Ovary (tissue), 3 donors: ENCODE data around the gene HEXD.

ENCODE experiments used
- EP300 ChIP-seq: sonication (generic); formaldehyde crosslinking; IDR thresholded peaks from one replicate; pipeline ENCODE4 v1.6.1; 2017; ENCODE audit warnings: antibody characterized with exemption
- POLR2A ChIP-seq: fragments of 450-650 bp; IDR thresholded peaks from one replicate; pipeline ENCODE4 v1.6.1; 2017; ENCODE audit warnings: antibody characterized with exemption, mild to moderate bottlenecking, moderate library complexity
- TF ChIP-seq, protein P1 (sequence below), 3 donors: fragments of 450-650 bp in 2 of 3; fragments of 200-600 bp in 1 of 3; IDR thresholded peaks; one replicate each; pipeline versions ENCODE4 v1.5.1 to v1.8.0; 2016 to 2022; ENCODE audit warnings: antibody characterized with exemption in 3 of 3, mild to moderate bottlenecking in 1 of 3
- donor health status: DM: no; HTN: no; CAD: no.

DNA sequence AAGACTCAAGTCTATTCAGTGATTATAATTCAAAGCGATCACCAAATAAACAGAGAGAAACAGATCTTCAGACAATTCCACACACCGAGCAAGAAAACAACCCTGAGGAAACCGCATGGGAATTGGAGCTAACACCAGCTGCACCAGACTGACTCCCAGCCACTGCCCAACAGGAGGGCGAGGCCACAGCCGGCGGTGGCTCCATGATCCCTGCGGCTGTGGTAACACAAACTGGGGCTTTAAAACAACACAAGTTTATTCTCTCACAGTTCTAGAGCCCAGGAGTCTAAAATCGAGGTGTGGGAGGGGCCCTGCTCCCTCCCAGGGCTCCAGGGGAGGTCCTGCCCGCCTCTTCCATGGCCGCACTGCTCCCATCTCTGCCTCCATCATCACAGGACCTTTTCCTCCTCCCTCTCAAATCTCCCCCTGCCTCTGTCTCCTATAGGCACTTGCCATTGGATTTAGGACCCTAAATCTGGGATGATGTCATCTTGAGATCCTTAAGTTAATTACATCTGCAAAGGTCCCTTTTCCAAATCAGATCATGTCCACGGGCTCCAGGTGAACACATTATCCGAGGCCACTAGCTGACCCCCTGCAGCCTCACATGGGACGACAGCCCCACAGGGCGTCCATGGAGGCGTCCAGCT is 9.7 kb upstream of the HEXD start:
- TF ChIP-seq, protein P1, sequence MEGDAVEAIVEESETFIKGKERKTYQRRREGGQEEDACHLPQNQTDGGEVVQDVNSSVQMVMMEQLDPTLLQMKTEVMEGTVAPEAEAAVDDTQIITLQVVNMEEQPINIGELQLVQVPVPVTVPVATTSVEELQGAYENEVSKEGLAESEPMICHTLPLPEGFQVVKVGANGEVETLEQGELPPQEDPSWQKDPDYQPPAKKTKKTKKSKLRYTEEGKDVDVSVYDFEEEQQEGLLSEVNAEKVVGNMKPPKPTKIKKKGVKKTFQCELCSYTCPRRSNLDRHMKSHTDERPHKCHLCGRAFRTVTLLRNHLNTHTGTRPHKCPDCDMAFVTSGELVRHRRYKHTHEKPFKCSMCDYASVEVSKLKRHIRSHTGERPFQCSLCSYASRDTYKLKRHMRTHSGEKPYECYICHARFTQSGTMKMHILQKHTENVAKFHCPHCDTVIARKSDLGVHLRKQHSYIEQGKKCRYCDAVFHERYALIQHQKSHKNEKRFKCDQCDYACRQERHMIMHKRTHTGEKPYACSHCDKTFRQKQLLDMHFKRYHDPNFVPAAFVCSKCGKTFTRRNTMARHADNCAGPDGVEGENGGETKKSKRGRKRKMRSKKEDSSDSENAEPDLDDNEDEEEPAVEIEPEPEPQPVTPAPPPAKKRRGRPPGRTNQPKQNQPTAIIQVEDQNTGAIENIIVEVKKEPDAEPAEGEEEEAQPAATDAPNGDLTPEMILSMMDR (IDR thresholded peaks at IDR 0.05), result no peak
- TF ChIP-seq POLR2A (no peak), EP300 (no peak)
